HFF-Myc (cell line): ENCODE results near the gene RHOT1.
A peak's percentile ranks its signal among the peaks of the same experiment; 100 is the strongest.
"Not testable (repeated sequence)": the region's sequence is repeated elsewhere in the genome, so short reads cannot be mapped to it uniquely, and the experiment has no call there.

Source experiments
- DNase-seq: peaks from one replicate; pipeline ENCODE4 v3.0.0-alpha.2; 2011; ENCODE audit warnings: low read depth; ENCODE audit errors: extremely low read depth
- H3K4me3 ChIP-seq: replicated peaks from 2 replicates; pipeline ENCODE4 v1.5.1; 2011; ENCODE audit warnings: low read depth, mild to moderate bottlenecking, control low read depth, low read length
- TF ChIP-seq, protein P1 (sequence below): IDR thresholded peaks from 2 replicates; pipeline ENCODE4 v1.5.1; 2012; ENCODE audit warnings: mild to moderate bottlenecking, low read depth, low read length, control low read depth; ENCODE audit errors: missing control alignments

RHOT1 gene

DNA sequence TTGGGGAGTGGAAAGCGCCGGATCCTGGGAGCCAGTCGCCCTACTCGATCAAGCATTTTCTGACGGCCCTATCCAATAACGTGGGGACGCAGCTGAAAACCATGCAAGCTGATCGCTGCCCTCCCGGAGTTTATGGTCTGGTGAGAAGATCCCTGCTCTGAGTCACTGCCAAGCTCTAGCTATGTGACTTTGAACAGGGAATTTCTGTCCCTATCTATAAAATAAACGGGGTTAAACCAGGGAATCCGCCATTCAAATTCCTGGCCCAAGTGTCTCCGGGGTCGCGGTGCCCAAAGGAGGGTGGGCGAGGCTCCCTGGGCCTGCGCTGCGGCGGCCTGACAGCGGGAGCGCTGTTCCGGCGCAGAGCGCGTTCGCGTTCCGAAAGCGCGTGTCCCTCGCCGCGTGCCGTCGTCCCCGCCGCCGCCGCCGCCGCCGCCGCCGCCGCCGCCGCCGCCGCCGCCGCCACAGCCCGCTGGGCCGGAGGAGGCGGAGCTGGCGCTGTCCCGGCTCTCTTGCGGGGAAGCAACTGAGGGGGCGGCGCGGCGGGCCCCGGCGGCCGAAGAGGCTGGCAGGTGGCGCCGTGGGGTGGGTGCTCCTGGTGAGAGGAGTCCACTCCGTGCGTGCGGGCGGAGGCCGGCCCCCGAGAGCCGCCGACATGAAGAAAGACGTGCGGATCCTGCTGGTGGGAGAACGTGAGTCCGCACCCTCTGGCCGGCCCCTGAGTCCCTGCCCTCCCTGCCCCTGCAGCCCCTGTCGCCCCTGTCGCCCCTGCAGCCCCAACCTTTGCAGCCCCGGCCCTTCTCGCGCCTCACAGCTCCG, at the start of gene RHOT1:
RHOT1 (plus strand) TSS at position 465 of the 819 bp plus-strand sequence; CDS start at position 656, 191 bp downstream.
- TF ChIP-seq, protein P1, sequence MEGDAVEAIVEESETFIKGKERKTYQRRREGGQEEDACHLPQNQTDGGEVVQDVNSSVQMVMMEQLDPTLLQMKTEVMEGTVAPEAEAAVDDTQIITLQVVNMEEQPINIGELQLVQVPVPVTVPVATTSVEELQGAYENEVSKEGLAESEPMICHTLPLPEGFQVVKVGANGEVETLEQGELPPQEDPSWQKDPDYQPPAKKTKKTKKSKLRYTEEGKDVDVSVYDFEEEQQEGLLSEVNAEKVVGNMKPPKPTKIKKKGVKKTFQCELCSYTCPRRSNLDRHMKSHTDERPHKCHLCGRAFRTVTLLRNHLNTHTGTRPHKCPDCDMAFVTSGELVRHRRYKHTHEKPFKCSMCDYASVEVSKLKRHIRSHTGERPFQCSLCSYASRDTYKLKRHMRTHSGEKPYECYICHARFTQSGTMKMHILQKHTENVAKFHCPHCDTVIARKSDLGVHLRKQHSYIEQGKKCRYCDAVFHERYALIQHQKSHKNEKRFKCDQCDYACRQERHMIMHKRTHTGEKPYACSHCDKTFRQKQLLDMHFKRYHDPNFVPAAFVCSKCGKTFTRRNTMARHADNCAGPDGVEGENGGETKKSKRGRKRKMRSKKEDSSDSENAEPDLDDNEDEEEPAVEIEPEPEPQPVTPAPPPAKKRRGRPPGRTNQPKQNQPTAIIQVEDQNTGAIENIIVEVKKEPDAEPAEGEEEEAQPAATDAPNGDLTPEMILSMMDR: peak; percentile 39
- peak; percentile 59 for DNase-seq
- peak within 1 kb of the TSS; percentile 75 for H3K4me3 ChIP-seq

DNA sequence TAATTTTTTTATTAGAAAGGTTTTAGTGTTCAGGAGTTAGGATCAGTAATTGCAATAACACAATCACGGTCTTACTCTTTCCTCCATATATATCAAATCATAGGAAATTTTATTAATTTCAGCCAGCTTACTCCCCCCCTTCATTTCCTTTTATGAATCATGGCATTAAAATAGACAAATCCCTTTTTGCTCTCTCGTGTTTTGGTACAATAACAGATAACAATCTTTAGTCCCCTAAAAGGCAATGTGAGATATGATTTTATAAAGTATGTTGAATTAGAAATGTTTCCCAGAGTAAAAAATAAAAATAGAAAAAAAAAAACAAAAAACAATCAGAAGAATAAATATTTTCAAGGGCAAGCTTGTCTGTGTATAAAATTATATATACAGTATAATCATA, 42.6 kb upstream of the RHOT1 start:
- TF ChIP-seq, protein P1: no peak
- H3K4me3 ChIP-seq: no peak overlapping the region
- DNase-seq: no peak

DNA sequence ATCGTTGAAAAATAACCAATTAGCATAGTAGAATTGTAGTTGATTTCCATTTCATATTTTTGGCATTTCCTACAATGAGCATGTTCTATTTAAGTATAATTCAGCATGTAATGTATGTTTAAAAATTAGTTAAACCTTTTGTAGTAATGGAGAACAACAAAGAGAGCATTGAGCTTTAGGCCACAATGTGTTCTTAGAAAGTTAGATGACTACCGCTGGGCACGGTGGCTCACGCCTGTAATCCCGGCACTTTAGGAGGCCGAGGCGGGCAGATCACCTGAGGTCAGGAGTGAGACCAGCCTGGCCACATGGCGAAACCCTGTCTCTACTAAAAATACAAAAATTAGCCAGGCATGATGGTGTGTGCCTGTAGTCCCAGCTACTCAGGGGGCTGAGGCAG, 42.0 kb upstream of the RHOT1 start:
- not testable (repeated sequence) for H3K4me3 ChIP-seq, DNase-seq

DNA sequence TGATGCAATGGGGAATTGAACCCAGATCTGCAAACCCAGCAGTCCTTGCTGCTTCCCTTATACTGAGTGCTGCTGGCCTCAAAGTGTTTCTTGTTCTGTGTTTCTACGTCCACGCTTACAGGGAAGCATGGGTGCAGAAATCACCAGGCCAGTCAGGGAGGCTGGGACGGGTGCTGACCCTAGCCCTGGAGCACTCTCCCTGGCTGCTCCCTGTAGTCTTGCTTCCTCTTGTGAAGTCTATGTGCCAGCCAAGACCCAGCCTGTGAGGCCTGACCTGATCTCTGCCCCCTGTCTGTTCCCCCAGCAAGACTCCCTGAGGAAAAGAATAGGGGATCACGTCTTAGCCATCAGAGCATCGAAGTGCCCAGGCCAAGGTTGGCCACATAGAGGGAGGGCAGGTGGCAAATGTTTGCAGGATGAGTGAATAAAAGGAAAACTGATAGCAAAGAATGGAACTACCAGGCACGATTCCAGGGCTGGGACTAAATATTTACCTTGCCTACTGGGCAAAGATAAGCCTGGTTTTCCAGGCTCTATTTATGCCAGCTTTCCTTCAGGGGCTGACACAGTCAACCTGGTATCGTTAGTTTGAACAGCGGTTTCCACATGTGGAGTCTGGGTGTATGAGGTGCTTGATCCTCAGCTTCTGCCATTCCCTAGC, 41.2 kb upstream of the RHOT1 start:
- no peak overlapping the region for H3K4me3 ChIP-seq
- no peak for DNase-seq
- TF ChIP-seq, protein P1: no peak

DNA sequence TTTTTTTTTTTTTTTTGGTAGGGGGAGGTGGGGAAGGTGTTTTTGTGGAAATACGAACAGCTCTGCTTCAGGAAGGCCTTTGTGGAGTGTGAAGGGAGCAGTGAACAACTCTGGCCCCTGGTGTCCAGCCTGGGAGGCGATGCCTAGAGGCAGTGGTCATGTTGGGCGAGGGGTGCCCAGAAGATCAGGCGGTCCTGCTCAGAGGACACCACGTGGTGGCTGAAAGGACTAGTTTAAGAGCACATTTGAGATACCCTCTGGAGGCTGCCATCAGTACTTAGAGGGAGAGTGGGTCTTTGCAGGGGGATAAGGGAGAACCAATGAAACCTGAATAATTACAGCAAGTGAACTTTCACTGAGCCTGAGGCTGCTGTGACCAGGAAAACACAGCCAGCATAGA, 40.1 kb upstream of the RHOT1 start:
- TF ChIP-seq, protein P1: no peak

DNA sequence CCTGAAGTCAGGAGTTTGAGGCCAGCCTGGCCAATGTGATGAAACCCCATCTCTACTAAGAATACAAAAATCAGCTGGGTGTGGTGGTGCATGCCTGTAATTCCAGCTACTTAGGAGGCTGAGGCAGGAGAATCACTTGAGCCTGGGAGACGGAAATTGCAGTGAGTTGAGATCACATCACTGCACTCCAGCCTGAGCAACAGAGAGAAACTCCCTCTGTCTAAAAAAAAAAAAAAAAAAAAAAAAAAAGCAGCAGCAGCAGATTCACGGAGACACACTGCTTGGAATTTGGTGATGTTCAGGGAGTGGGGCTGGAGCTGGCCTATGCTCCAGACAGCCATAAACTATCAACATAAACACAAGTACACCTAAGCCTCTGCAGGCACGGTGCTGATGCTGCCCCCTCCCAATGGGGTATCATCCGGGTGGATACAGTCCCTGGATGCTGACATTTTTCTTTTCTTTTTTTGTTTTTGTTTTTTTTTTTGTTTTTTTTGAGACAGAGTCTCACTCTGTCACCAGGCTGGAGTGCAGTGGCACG, 39.6 kb upstream of the RHOT1 start:
- TF ChIP-seq, protein P1: no peak
- H3K4me3 ChIP-seq: no peak overlapping the region
- no peak for DNase-seq

More for the DNA sequence above, 40.1 kb upstream of the RHOT1 start:
- H3K4me3 ChIP-seq: no peak overlapping the region
- no peak for DNase-seq

DNA sequence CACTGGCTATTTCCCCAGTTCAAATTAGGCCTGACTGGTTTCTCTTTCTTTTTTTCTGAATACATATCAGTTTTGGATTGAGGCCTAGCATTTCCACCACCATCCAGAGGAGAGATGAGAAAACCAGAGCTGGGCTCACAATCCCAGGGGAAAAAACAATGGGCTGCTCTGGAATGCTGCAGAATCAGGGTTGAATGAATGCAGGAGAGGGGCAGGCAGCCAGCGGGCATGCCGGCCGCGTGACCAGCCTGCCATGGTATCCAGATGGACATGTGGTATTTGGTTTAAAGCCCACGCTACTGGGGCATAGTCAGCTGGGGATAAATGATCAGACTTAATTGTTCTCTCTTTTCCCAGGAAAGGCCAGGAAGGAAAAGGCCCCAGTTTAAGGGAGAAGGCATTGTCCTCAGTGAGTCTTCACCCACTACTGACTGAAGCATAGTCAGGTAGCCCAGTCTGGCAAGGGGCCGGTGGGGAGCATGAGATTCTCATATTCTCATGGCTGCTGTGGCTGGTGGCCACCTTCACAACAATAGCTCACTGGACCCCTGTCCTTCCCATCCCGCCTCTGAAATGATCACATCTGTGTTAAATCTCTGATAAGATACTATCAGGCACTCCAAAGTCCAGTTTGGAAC, 38.7 kb upstream of the RHOT1 start:
- TF ChIP-seq, protein P1: no peak
- DNase-seq: no peak
- no peak overlapping the region for H3K4me3 ChIP-seq
